Activated naive CD8-positive, alpha-beta T cell treated with anti-CD3 and anti-CD28 coated beads, Interleukin-2, amount 10 ng/mL, durations not matched to agents 7 days and 5 days (primary cell): ENCODE data around the gene BCAS3. TPM values are rescaled to one million over a fixed set of nuclear protein-coding genes. Genes with fewer than 3 reads are reported as not detected.
"Not testable (repeated sequence)": the region's sequence is repeated elsewhere in the genome, so short reads cannot be mapped to it uniquely, and the experiment has no call there.

Source experiments
- ATAC-seq: fragments of 150-1000 bp; cut with Tn5 transposase; one replicate; pipeline ENCODE4 v1.10.0; 2021; ENCODE audit warnings: low read depth, moderate library complexity
- POLR2A ChIA-PET: fragments of 350-600 bp; sonication (Branson Sonifier 250); formaldehyde crosslinking; loops from one replicate; lab custom pipeline; 2021; ENCODE audit warnings: antibody characterized with exemption; lab: Charles Lee
- DNase-seq: peaks from one replicate; pipeline ENCODE4 v3.0.0; 2021
- H3K27ac Mint-ChIP-seq: one replicate; pipeline ENCODE4 v1.8.0; 2022; ENCODE audit warnings: mild to moderate bottlenecking, mixed read lengths
- H3K27me3 Mint-ChIP-seq: one replicate; pipeline ENCODE4 v1.8.0; 2022; ENCODE audit warnings: mild to moderate bottlenecking, moderate library complexity, mixed read lengths
- H3K36me3 Mint-ChIP-seq: one replicate; pipeline ENCODE4 v1.8.0; 2021; ENCODE audit warnings: mild to moderate bottlenecking, mixed read lengths
- H3K4me1 Mint-ChIP-seq: one replicate; pipeline ENCODE4 v1.8.0; 2021; ENCODE audit warnings: mixed read lengths
- H3K4me3 Mint-ChIP-seq: one replicate; pipeline ENCODE4 v1.8.0; 2022; ENCODE audit warnings: mild to moderate bottlenecking, moderate library complexity, mixed read lengths
- H3K9me3 Mint-ChIP-seq: one replicate; pipeline ENCODE4 v1.8.0; 2021; ENCODE audit warnings: mixed read lengths
- total RNA-seq, 2 experiments: library from RNA; stranded (reverse); gene quantifications; one replicate each; pipeline ENCODE4 v1.2.3, GENCODE V29; 2021

Gene BCAS3
- total RNA-seq, 2 experiments from 2014 or later, result 21.6 to 27.3 TPM

GRCh38 chr17:60840456-60840855 lies 162.8 kb downstream of the BCAS3 start:
- Mint-ChIP-seq H3K9me3 (peaks cover 3% of the 10 kb centered on the region), H3K36me3 (no peaks in the 10 kb centered on the region)
- POLR2A ChIA-PET, result no interaction called here

DNA sequence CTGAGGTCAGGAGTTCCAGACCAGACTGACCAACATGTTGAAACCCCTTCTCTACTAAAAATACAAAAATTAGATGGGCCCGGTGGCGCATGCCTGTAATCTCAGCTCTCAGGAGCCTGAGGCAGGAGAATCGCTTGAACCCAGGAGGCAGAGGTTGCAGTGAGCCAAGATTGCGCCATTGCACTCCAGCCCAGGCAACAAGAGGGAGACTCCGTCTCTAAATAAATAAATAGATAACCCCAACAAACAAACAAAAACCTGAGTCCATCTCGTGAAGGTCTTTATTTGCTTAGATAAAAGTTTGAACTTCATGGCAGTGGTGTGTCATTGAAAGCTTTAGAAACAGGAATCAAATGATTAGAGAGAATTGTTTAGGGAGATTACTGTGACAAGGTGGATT lies 167.4 kb downstream of the BCAS3 start:
- POLR2A ChIA-PET, result no interaction called here

More at GRCh38 chr17:60840456-60840855, 162.8 kb downstream of the BCAS3 start:
- Mint-ChIP-seq H3K27me3 (no peaks in the 10 kb centered on the region), H3K4me3 (no peak overlapping the region), H3K4me1 (no peaks in the 10 kb centered on the region), H3K27ac (no peak overlapping the region)
- ATAC-seq, result no peak
- no peak for DNase-seq

GRCh38 chr17:60846175-60846574 lies 168.5 kb downstream of the BCAS3 start:
- DNase-seq (no peak), ATAC-seq (no peak)
- POLR2A ChIA-PET, result no interaction called here
- H3K36me3 Mint-ChIP-seq, result peaks cover 1% of the 10 kb centered on the region
- no peaks in the 10 kb centered on the region for H3K27me3 Mint-ChIP-seq
- no peaks in the 10 kb centered on the region for H3K9me3 Mint-ChIP-seq
- peaks cover 2% of the 10 kb centered on the region for H3K4me1 Mint-ChIP-seq
- no peak overlapping the region for H3K27ac Mint-ChIP-seq
- no peak overlapping the region for H3K4me3 Mint-ChIP-seq

More for the DNA sequence above, 167.4 kb downstream of the BCAS3 start:
- Mint-ChIP-seq H3K4me3 (no peak overlapping the region), H3K27me3 (no peaks in the 10 kb centered on the region), H3K9me3 (no peaks in the 10 kb centered on the region), H3K36me3 (peaks cover under 1% of the 10 kb centered on the region), H3K4me1 (peaks cover 2% of the 10 kb centered on the region), H3K27ac (no peak overlapping the region)
- ATAC-seq (no peak), DNase-seq (no peak)

GRCh38 chr17:60851181-60851580 lies 173.5 kb downstream of the BCAS3 start:
- H3K36me3 Mint-ChIP-seq, result peaks cover 1% of the 10 kb centered on the region
- no peak overlapping the region for H3K27ac Mint-ChIP-seq
- ATAC-seq (no peak), DNase-seq (no peak)
- no peaks in the 10 kb centered on the region for H3K9me3 Mint-ChIP-seq
- H3K4me1 Mint-ChIP-seq, result peaks cover 2% of the 10 kb centered on the region
- H3K27me3 Mint-ChIP-seq, result no peaks in the 10 kb centered on the region
- H3K4me3 Mint-ChIP-seq, result no peak overlapping the region
- POLR2A ChIA-PET, result no interaction called here

- no peak for ATAC-seq
- POLR2A ChIA-PET, result no interaction called here
- Mint-ChIP-seq H3K27ac (no peak overlapping the region), H3K36me3 (no peaks in the 10 kb centered on the region), H3K27me3 (no peaks in the 10 kb centered on the region), H3K4me1 (no peaks in the 10 kb centered on the region), H3K9me3 (no peaks in the 10 kb centered on the region), H3K4me3 (no peak overlapping the region)
- no peak for DNase-seq
These were observed 180.0 kb downstream of the BCAS3 start for GRCh38 chr17:60857556-60858080.

DNA sequence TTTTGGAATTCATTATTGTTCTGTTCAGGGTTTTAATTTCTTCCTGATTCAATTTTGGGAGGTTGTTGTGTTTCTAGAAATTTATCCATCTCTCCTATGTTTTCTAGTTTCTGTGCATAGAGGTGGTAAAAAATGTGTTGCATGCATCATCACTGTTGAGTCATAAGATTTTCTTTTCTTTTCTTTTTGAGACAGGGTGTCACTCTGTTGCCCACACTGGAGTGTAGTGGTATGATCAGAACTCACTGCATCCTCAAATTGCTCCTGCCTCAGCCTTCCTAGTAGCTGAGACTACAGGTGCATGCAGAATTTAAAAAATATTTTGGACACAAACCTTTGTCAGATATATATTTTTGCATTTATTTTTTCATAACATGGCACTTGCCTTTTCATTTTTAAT lies 184.8 kb downstream of the BCAS3 start:
- no peak for ATAC-seq
- no peaks in the 10 kb centered on the region for H3K27me3 Mint-ChIP-seq
- no peaks in the 10 kb centered on the region for H3K36me3 Mint-ChIP-seq
- H3K4me3 Mint-ChIP-seq, result no peak overlapping the region
- POLR2A ChIA-PET, result no interaction called here
- DNase-seq, result no peak
- H3K4me1 Mint-ChIP-seq, result peaks cover 15% of the 10 kb centered on the region
- H3K27ac Mint-ChIP-seq, result no peak overlapping the region
- H3K9me3 Mint-ChIP-seq, result no peaks in the 10 kb centered on the region

DNA sequence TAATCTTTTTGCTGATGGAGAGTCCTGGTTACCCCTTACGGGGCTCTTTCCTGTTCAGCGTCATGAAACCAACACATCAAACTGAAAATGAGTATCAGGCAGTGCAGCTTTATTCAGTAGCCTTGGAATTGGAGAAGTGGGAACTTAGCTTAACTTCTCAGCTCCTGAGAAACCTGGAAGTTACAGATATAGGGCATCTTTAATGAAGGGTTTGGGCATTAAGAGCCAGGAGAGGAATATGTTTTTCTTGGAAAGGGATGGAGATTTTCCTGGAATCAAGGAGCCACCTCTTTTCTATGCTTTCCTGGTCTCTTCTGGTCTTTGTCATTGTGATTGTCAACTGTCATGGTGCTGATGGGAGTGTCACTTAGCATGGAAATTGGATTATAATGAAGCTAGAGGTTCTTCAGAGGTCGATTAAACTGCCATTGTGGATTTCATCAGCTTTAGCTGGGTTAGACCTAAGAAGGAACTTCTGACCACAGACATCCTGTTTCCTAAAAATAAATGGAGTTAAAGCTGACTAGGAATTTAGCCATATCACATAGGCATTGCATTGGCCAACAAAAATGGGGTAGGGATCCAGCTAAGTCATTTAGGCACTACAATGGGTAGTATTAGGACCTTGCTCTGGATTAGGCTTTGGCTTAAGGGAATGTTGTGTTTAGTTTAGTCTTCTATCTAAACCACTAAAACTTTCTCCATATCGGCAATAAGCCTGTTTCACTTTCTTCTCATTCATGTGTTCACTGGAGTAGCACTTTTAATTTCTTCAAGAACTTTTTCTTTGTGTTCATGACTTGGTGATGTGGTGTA lies 186.4 kb downstream of the BCAS3 start:
- H3K27ac Mint-ChIP-seq, result peak overlapping the region; percentile 43
- ATAC-seq, result peak; percentile 47
- H3K4me1 Mint-ChIP-seq, result peaks cover 15% of the 10 kb centered on the region
- H3K9me3 Mint-ChIP-seq, result no peaks in the 10 kb centered on the region
- POLR2A ChIA-PET, result no interaction called here
- no peak for DNase-seq
- peak overlapping the region; percentile 26 for H3K4me3 Mint-ChIP-seq
- H3K36me3 Mint-ChIP-seq, result no peaks in the 10 kb centered on the region
- H3K27me3 Mint-ChIP-seq, result no peaks in the 10 kb centered on the region

DNA sequence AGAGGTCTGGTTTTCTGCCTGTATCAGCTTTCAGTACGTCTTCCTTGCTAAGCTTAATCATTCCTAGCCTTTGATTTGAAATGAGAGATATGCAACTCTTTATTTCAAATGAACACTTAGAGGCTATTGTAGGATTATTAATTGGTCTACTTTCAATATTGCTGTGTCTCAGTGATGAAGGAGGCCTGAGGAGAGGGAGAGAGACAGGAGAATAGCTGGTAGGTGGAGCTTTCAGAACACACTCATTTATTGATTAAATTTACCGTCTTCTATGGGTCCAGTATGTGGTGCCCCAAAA lies 187.0 kb downstream of the BCAS3 start:
- H3K27ac Mint-ChIP-seq, result peak overlapping the region; percentile 43
- no peaks in the 10 kb centered on the region for H3K36me3 Mint-ChIP-seq
- peaks cover 15% of the 10 kb centered on the region for H3K4me1 Mint-ChIP-seq
- H3K4me3 Mint-ChIP-seq, result peak overlapping the region; percentile 26
- no peaks in the 10 kb centered on the region for H3K27me3 Mint-ChIP-seq
- H3K9me3 Mint-ChIP-seq, result no peaks in the 10 kb centered on the region
- ATAC-seq (no peak), DNase-seq (no peak)
- POLR2A ChIA-PET, result no interaction called here

- no peak overlapping the region for H3K4me3 Mint-ChIP-seq
- DNase-seq (no peak), ATAC-seq (no peak)
- no peaks in the 10 kb centered on the region for H3K36me3 Mint-ChIP-seq
- no peaks in the 10 kb centered on the region for H3K9me3 Mint-ChIP-seq
- peaks cover 4% of the 10 kb centered on the region for H3K4me1 Mint-ChIP-seq
- POLR2A ChIA-PET, result no interaction called here
- H3K27ac Mint-ChIP-seq, result no peak overlapping the region
- no peaks in the 10 kb centered on the region for H3K27me3 Mint-ChIP-seq
These were observed 197.1 kb downstream of the BCAS3 start for GRCh38 chr17:60874772-60875171.

DNA sequence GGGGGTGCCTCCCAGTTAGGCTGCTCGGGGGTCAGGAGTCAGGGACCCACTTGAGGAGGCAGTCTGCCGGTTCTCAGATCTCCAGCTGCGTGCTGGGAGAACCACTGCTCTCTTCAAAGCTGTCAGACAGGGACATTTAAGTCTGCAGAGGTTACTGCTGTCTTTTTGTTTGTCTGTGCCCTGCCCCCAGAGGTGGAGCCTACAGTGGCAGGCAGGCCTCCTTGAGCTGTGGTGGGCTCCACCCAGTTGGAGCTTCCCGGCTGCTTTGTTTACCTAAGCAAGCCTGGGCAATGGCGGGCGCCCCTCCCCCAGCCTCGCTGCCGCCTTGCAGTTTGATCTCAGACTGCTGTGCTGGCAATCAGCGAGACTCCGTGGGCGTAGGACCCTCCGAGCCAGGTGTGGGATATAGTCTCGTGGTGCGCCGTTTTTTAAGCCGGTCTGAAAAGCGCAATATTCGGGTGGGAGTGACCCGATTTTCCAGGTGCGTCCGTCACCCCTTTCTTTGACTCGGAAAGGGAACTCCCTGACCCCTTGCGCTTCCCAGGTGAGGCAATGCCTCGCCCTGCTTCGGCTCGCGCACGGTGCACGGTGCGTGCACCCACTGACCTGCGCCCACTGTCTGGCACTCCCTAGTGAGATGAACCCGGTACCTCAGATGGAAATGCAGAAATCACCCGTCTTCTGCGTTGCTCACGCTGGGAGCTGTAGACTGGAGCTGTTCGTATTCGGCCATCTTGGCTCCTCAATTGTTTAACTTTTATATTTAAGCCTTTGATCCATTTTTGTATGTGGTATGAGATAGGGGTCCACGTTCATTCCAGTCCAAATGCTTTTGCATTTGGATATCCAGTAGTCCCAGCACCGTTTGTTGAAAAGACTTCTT lies 209.3 kb downstream of the BCAS3 start:
- DNase-seq, H3K27me3 Mint-ChIP-seq, POLR2A ChIA-PET, H3K27ac Mint-ChIP-seq, H3K4me1 Mint-ChIP-seq, ATAC-seq, H3K9me3 Mint-ChIP-seq, H3K36me3 Mint-ChIP-seq: not testable (repeated sequence)
- H3K4me3 Mint-ChIP-seq, result peak overlapping the region; percentile 55

DNA sequence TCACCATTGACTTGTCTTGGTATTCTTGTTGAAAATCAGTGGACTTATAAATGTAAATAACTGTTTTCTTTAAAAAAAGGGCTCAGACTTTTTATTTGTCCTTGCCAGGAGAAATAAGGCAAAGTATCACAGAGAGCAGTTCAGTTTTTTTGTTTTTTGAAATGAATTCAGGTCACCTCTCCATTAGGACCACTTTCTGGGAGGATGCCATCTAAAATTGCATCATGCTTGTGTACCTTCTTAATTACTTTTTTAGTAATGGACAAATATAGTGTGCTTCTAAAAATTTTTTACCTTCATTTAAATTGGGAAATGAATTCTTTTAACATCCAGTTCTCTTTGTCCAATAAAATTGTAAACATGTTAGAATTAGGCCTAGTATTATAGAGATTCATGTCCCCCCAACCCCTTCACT lies 210.0 kb downstream of the BCAS3 start:
- H3K4me3 Mint-ChIP-seq, result peak overlapping the region; percentile 55
- peaks cover 1% of the 10 kb centered on the region for H3K9me3 Mint-ChIP-seq
- no peaks in the 10 kb centered on the region for H3K27me3 Mint-ChIP-seq
- DNase-seq (no peak), ATAC-seq (no peak)
- no peaks in the 10 kb centered on the region for H3K4me1 Mint-ChIP-seq
- POLR2A ChIA-PET, result no interaction called here
- no peaks in the 10 kb centered on the region for H3K36me3 Mint-ChIP-seq
- no peak overlapping the region for H3K27ac Mint-ChIP-seq

DNA sequence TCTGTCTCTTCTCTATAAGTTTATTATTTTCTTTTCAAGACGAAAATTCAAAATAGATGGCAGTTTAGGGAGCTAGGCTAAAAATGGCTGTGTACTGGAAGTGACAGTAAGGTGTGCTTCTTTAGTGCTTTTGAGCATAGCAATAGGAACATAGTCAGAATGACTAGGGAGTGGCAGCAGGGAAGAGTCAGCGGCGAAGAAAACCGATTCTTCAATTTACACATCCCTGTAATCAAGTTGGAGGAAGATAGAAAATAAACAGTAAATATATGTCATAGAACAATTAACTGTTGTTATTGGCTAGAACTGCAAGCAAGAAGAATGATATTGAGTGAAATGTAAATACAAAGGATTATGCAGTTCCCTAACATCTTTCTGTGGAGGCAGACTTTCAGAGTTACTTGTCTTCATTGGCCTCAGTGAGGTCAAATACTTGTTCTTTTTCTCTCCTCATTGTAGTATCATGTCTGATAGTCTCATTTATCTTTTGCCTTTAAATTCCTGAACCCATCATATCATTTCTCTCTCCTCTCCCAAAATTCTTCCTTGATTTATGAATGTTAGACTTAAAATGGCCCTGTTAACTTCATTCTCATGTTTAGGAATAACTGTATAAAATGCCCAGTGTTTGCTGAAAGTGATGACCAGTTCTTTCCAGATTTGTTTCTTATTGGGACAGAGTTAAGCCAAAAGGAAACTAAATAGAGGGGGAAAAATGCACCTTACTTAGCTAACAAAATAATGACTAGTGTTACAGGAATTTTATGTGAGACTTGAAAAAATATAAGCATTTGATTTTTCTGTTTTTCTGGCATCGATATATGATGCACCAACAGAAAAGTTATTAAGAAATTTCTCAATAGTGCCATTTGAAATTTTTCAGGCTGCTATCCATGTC lies 211.4 kb downstream of the BCAS3 start:
- POLR2A ChIA-PET, result no interaction called here
- ATAC-seq, result no peak
- H3K27me3 Mint-ChIP-seq, result no peaks in the 10 kb centered on the region
- H3K27ac Mint-ChIP-seq, result no peak overlapping the region
- no peak overlapping the region for H3K4me3 Mint-ChIP-seq
- no peak for DNase-seq
- peaks cover 1% of the 10 kb centered on the region for H3K9me3 Mint-ChIP-seq
- H3K36me3 Mint-ChIP-seq, result no peaks in the 10 kb centered on the region
- H3K4me1 Mint-ChIP-seq, result no peaks in the 10 kb centered on the region

GRCh38 chr17:60891149-60891548 lies 213.5 kb downstream of the BCAS3 start:
- Mint-ChIP-seq H3K4me1 (no peaks in the 10 kb centered on the region), H3K4me3 (no peak overlapping the region), H3K27me3 (no peaks in the 10 kb centered on the region), H3K27ac (no peak overlapping the region), H3K36me3 (peaks cover 3% of the 10 kb centered on the region), H3K9me3 (peaks cover 3% of the 10 kb centered on the region)
- POLR2A ChIA-PET, result no interaction called here
- no peak for DNase-seq
- no peak for ATAC-seq
